OCI-LY1 (cell line): ENCODE results near the gene SEPHS1.

Experiments used
- CTCF ChIP-seq: fragments of 200-600 bp; sonication (generic), shearing (Covaris generic); IDR thresholded peaks from 2 replicates; pipeline ENCODE4 v1.5.1; 2017; ENCODE audit warnings: mild to moderate bottlenecking, antibody characterized with exemption, low read length, moderate library complexity, mixed read lengths
- EZH2 ChIP-seq: fragments of 200-600 bp; sonication (generic), shearing (Covaris generic); IDR thresholded peaks from 2 replicates; pipeline ENCODE4 v1.8.0; 2017; ENCODE audit warnings: borderline replicate concordance, mixed run types, mild to moderate bottlenecking, antibody characterized with exemption, low read length, moderate library complexity, mixed read lengths

GRCh38 chr10:13311177-13311575 is 36.9 kb downstream of the SEPHS1 start:
- TF ChIP-seq CTCF, result no peak
- no peak for TF ChIP-seq EZH2
